Small intestine (tissue), 7 donors: ENCODE data around the gene KCNC3. TPM values are rescaled to one million over a fixed set of nuclear protein-coding genes. Genes with fewer than 3 reads are reported as not detected.

ENCODE experiments used
- DNase-seq, 2 donors: peaks; one replicate each; pipeline versions ENCODE4 v3.0.0 to v3.0.0-alpha.2; 2013
- FAIRE-seq: peaks from 2 replicates; lab custom pipeline; 2012; peaks lifted over from hg19 to GRCh38; lab: Jason Lieb, UNC
- H3K27ac ChIP-seq, 3 donors: one replicate each; pipeline ENCODE4 v1.5.1; 2013; ENCODE audit warnings: low read length in 2 of 3, mild to moderate bottlenecking in 2 of 3, control low read depth in 1 of 3, inconsistent platforms in 1 of 3, low read depth in 1 of 3, moderate library complexity in 1 of 3
- H3K27me3 ChIP-seq, 3 donors: one replicate each; pipeline ENCODE4 v1.6.1; 2013; ENCODE audit warnings: low read length in 3 of 3, inconsistent platforms in 1 of 3; ENCODE audit not compliant: control insufficient read depth in 3 of 3, insufficient read depth in 3 of 3
- H3K36me3 ChIP-seq, 3 donors: one replicate each; pipeline ENCODE4 v1.6.1; 2013; ENCODE audit warnings: low read length in 3 of 3, inconsistent platforms in 1 of 3, low read depth in 1 of 3, mild to moderate bottlenecking in 1 of 3, moderate library complexity in 1 of 3; ENCODE audit not compliant: control insufficient read depth in 3 of 3, insufficient read depth in 2 of 3
- H3K4me1 ChIP-seq, 3 donors: one replicate each; pipeline ENCODE4 v1.6.1; 2013; ENCODE audit warnings: low read length in 2 of 3, inconsistent platforms in 1 of 3, low read depth in 1 of 3, mild to moderate bottlenecking in 1 of 3, moderate library complexity in 1 of 3; ENCODE audit not compliant: control insufficient read depth in 3 of 3, insufficient read depth in 2 of 3
- H3K4me3 ChIP-seq, 3 donors: one replicate each; pipeline ENCODE4 v1.5.1; 2013; ENCODE audit warnings: low read length in 3 of 3, control low read depth in 1 of 3, inconsistent platforms in 1 of 3, low read depth in 1 of 3, mild to moderate bottlenecking in 1 of 3, moderate library complexity in 1 of 3
- H3K9me3 ChIP-seq, 2 donors: one replicate each; pipeline ENCODE4 v1.6.1; 2013; ENCODE audit warnings: low read depth in 1 of 2, low read length in 1 of 2; ENCODE audit not compliant: control insufficient read depth in 2 of 2, insufficient read depth in 1 of 2
- WGBS, 3 donors: extraction: QIAGEN DNeasy Blood & Tissue Kit; methylation state at CpG; one replicate each; pipeline ENCODE4 v1.1.7; 2013; 5-methylcytosine and 5-hydroxymethylcytosine counted together
- polyA plus RNA-seq, 4 donors: library from polyadenylated mRNA; stranded (reverse) in 3 of 4; unstranded in 1 of 4; fragments of 200-250 nt in 3 of 4; fragments of 120-200 nt in 1 of 4; gene quantifications; one replicate each; pipeline versions ENCODE4 v1.2.1 to v1.2.3, GENCODE V29; 2013
- donor health status: healthy with polysubstance abuse.
- donor health status: control.
- donor health status: control.
- donor health status: Bipolar disorder and iron deficiency.
- donor health status: healthy.

The KCNC3 gene
- polyA plus RNA-seq, 4 donors, result 0.22 to 1.6 (median 0.43) TPM

GRCh38 chr19:50266896-50267295 lies 62.3 kb downstream of the KCNC3 start:
- Histone ChIP-seq H3K9me3 (no peaks in the 10 kb centered on the region), H3K4me3 (no peak overlapping the region), H3K36me3 (peaks cover 5 to 90% (median 19%) of the 10 kb centered on the region in 3 donors), H3K27me3 (no peaks in the 10 kb centered on the region), H3K4me1 (no peaks in the 10 kb centered on the region), H3K27ac (no peak overlapping the region)
- no peak for FAIRE-seq
- WGBS, 3 donors, result 30 to 65% (median 50%) methylated on average over 18 to 20 of the region's 20 CpGs
- DNase-seq, result peak; percentile 25 to 53

GRCh38 chr19:50266041-50266440 lies 63.1 kb downstream of the KCNC3 start:
- H3K4me3 ChIP-seq, result no peak overlapping the region
- H3K4me1 ChIP-seq, result no peaks in the 10 kb centered on the region
- FAIRE-seq (no peak), DNase-seq (peak; percentile 27 to 38)
- peaks cover 5 to 87% (median 17%) of the 10 kb centered on the region in 3 donors for H3K36me3 ChIP-seq
- H3K9me3 ChIP-seq, result no peaks in the 10 kb centered on the region
- no peaks in the 10 kb centered on the region for H3K27me3 ChIP-seq
- H3K27ac ChIP-seq, result no peak overlapping the region
- WGBS, 3 donors, result 91 to 95% (median 92%) methylated on average over 8 of the region's 8 CpGs

- Histone ChIP-seq H3K4me3 (no peak overlapping the region), H3K4me1 (no peaks in the 10 kb centered on the region), H3K36me3 (peaks cover 5 to 87% (median 20%) of the 10 kb centered on the region in 3 donors), H3K27ac (no peak overlapping the region), H3K9me3 (no peaks in the 10 kb centered on the region), H3K27me3 (no peaks in the 10 kb centered on the region)
- WGBS, 3 donors, result 81 to 96% (median 82%) methylated on average over 8 of the region's 8 CpGs
- DNase-seq (no peak), FAIRE-seq (no peak)
These were observed 64.5 kb downstream of the KCNC3 start for GRCh38 chr19:50264483-50265186.

GRCh38 chr19:50263176-50263575 lies 66.0 kb downstream of the KCNC3 start:
- no peak overlapping the region for H3K4me3 ChIP-seq
- no peaks in the 10 kb centered on the region for H3K27me3 ChIP-seq
- H3K4me1 ChIP-seq, result no peaks in the 10 kb centered on the region
- peaks cover 5 to 88% (median 23%) of the 10 kb centered on the region in 3 donors for H3K36me3 ChIP-seq
- no peak overlapping the region for H3K27ac ChIP-seq
- WGBS, 3 donors, result 94 to 97% (median 96%) methylated on average over 7 to 8 of the region's 8 CpGs
- FAIRE-seq (no peak), DNase-seq (no peak)
- no peaks in the 10 kb centered on the region for H3K9me3 ChIP-seq

Other genes starting within 250 kb of the KCNC3 start
- under 1 TPM in 1 of 4 donors, not detected in 3; 0.09 TPM for gene IZUMO2, start 166.1 kb downstream of the KCNC3 start, polyA plus RNA-seq
- 100 to 1,000 TPM; 202 to 392 (median 242) TPM for gene MYH14, start 125.8 kb downstream of the KCNC3 start, polyA plus RNA-seq
- 1 to 10 TPM; 1.8 to 9.6 (median 5.2) TPM for gene NAPSA, start 36.3 kb upstream of the KCNC3 start, polyA plus RNA-seq
- 10 to 100 TPM; 40.4 to 78.4 (median 62.7) TPM for gene NR1H2, start 47.1 kb upstream of the KCNC3 start, polyA plus RNA-seq
- 10 to 100 TPM; 25.0 to 34.0 (median 30.6) TPM for gene POLD1, start 55.0 kb upstream of the KCNC3 start, polyA plus RNA-seq
- 10 to 100 TPM; 16.6 to 44.3 (median 31.4) TPM for gene SPIB, start 89.6 kb upstream of the KCNC3 start, polyA plus RNA-seq
- under 1 TPM in 2 of 4 donors, not detected in 2; 0.27 to 0.49 TPM for gene MYBPC2, start 103.5 kb upstream of the KCNC3 start, polyA plus RNA-seq
- 100 to 1,000 TPM in 2 of 4 donors, 10 to 100 TPM in 2; 53.7 to 164 (median 116) TPM for gene EMC10, start 147.1 kb upstream of the KCNC3 start, polyA plus RNA-seq
- gene GARIN5A, start 147.5 kb upstream of the KCNC3 start, polyA plus RNA-seq, result 1 to 10 TPM in 2 of 4 donors, under 1 TPM in 1, not detected in 1; 0.89 to 3.4 (median 2.1) TPM
- 10 to 100 TPM; 21.2 to 97.8 (median 74.1) TPM for gene JOSD2, start 181.8 kb upstream of the KCNC3 start, polyA plus RNA-seq
- 10 to 100 TPM in 2 of 4 donors, 1 to 10 TPM in 1, under 1 TPM in 1; 0.27 to 20.0 (median 11.5) TPM for gene ASPDH, start 184.5 kb upstream of the KCNC3 start, polyA plus RNA-seq
- gene LRRC4B, start 239.1 kb upstream of the KCNC3 start, polyA plus RNA-seq, result 1 to 10 TPM in 3 of 4 donors, not detected in 1; 1.1 to 5.4 (median 3.2) TPM